Stomach (tissue), 4 donors: ENCODE measurements around the gene CHD8.

Experiments used
- CTCF ChIP-seq, 7 experiments: fragments of 450-650 bp in 4 of 7; fragments of 200-600 bp in 3 of 7; sonication (generic) in 3 of 7; IDR thresholded peaks; one replicate each; pipeline ENCODE4 v1.5.1; 2016 to 2019; ENCODE audit warnings: antibody characterized with exemption in 7 of 7, control low read depth in 2 of 7, mild to moderate bottlenecking in 1 of 7
- EP300 ChIP-seq: sonication (generic); formaldehyde crosslinking; IDR thresholded peaks from one replicate; pipeline ENCODE4 v1.6.1; 2017; ENCODE audit warnings: antibody characterized with exemption
- POLR2A ChIP-seq, 4 donors: fragments of 450-650 bp; IDR thresholded peaks; one replicate each; pipeline ENCODE4 v1.6.1; 2016; ENCODE audit warnings: antibody characterized with exemption in 4 of 4, control low read depth in 2 of 4, mild to moderate bottlenecking in 1 of 4, moderate library complexity in 1 of 4
- POLR2AphosphoS5 ChIP-seq, 3 donors: sonication (generic); formaldehyde crosslinking; IDR thresholded peaks; one replicate each; pipeline ENCODE4 v1.6.1; 2016; ENCODE audit warnings: antibody characterized with exemption in 3 of 3

- no peak for TF ChIP-seq CTCF (IDR thresholded peaks at IDR 0.05)
- TF ChIP-seq POLR2A (IDR thresholded peaks at IDR 0.05), result no peak
- no peak for TF ChIP-seq POLR2AphosphoS5 (IDR thresholded peaks at IDR 0.05)
- no peak for TF ChIP-seq EP300
Measured at GRCh38 chr14:21405097-21405496, 50.8 kb downstream of the CHD8 start.
